GM19238 (cell line): ENCODE data around the gene TOP2B.

ENCODE experiments used
- DNase-seq: peaks from one replicate; pipeline ENCODE4 v3.0.0; 2011; ENCODE audit warnings: low spot score; ENCODE audit not compliant: insufficient read length

TOP2B gene

GRCh38 chr3:25585361-25586166 is 79.1 kb downstream of the TOP2B start:
- DNase-seq, result no peak

- DNase-seq, result no peak
Measured at GRCh38 chr3:25584011-25584789, 80.5 kb downstream of the TOP2B start.

GRCh38 chr3:25583343-25583742 is 81.4 kb downstream of the TOP2B start:
- DNase-seq, result no peak

DNA sequence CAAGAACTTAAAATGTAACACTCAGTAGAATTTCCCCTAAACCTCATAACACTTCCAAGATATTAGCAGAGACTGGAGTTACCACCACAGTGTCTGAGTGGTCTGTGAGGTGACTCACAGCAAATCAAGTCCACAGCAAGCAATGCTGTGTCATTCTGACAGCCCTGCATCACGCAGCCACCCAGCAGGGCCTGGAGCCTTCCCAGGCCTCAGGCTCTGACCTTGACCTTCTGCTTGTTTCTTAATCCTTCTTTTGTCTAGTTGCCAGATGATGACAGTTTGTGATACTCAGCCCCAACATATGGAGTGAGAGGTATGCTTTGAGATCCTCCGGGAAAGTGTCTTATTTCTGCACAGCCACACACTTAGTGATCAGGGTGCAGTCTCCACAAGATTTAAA is 82.5 kb downstream of the TOP2B start:
- no peak for DNase-seq

DNA sequence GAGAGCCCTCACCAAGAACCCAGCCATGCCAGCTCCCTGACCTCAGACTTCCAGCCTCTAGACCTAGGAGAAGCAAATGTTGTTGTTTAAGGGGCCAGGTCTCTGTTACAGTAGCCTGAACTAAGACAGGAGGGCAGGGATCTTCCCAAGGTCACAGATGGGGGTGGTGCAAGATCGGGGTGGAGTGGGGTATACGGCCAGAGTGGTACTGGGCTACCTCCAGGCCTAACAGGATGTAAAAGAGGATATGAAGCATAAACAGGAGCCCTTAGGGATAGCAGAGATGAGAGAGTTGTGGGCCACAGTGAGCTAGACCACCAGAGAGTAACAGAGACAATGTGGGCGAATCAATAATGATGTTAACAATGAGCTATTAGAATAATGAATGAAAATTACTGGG is 82.9 kb downstream of the TOP2B start:
- no peak for DNase-seq

GRCh38 chr3:25581335-25581734 is 83.4 kb downstream of the TOP2B start:
- no peak for DNase-seq

GRCh38 chr3:25580534-25580933 is 84.2 kb downstream of the TOP2B start:
- no peak for DNase-seq

DNA sequence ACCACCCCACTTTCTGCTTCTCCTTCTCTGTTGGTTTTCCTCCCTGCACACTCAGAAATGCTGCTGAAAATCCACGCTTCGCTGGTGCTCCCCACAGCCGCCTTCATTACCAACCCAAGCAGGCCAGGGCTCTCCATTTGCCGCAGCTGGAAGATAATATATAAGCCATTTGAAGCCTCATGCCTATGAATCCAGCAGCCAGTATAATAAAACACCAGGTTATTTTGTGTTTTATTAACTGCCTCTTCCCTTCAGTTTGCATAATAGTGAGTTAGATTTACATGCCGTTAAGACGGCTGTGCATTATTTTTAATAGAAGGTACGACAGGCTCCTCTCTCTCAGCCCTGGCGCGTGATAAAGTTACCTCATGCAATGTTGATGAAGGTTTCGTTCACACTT is 86.6 kb downstream of the TOP2B start:
- no peak for DNase-seq

GRCh38 chr3:25576831-25577454 is 87.8 kb downstream of the TOP2B start:
- DNase-seq, result no peak

- no peak for DNase-seq
Measured at GRCh38 chr3:25576146-25576545, 88.6 kb downstream of the TOP2B start.

GRCh38 chr3:25575001-25575400 is 89.7 kb downstream of the TOP2B start:
- DNase-seq, result no peak

DNA sequence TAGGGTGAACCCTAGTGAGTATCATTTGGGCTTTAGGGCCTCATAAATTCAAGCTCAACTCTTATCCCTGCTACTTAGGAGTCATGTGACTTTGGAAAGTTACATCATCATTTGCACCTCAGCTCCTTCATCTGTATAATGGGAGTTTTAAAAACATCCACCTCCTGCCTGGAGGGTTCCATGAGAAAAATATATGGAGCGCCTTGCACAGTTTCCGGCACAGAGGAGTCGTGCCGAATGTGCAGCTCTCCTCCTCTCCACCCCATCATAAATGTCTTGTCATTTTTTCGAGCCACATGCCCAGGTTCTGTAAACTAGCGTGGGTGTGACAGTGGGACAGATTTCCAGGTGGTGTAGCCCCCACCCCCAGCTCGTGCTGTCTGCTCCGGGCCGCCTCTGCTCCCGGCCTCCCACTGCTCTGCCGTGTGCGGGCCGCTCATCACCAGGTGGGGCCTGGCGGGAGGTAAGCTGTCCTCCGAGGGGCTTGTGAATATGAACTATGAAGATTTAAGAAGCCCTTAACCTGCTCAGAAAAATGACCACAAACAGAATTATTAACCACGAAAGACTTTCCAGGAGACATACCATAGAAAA is 90.4 kb downstream of the TOP2B start:
- DNase-seq, result no peak

- no peak for DNase-seq
Measured at GRCh38 chr3:25573386-25574171, 91.1 kb downstream of the TOP2B start.

- DNase-seq, result no peak
Measured at GRCh38 chr3:25572919-25573385, 91.8 kb downstream of the TOP2B start.

DNA sequence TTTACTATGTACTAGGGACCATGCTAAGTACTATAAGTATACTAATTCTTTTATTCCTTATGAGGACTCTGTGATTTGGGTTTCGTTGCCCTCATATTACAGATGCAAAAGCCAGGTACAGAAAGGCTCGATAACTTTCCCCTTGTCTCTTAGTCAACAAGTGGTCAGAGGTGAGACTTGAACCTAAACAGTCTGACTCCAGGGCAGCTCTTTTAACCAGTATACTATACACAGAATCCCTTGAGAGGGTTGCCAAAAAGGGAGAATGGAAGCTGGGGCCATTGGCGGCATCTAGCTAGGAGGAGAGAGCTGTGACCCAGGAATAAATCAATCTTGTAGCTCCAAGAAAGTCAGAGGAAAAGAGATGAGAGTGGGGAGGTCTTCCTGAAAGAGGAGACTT is 92.4 kb downstream of the TOP2B start:
- DNase-seq, result no peak

- no peak for DNase-seq
Measured at GRCh38 chr3:25571285-25571684, 93.4 kb downstream of the TOP2B start.

DNA sequence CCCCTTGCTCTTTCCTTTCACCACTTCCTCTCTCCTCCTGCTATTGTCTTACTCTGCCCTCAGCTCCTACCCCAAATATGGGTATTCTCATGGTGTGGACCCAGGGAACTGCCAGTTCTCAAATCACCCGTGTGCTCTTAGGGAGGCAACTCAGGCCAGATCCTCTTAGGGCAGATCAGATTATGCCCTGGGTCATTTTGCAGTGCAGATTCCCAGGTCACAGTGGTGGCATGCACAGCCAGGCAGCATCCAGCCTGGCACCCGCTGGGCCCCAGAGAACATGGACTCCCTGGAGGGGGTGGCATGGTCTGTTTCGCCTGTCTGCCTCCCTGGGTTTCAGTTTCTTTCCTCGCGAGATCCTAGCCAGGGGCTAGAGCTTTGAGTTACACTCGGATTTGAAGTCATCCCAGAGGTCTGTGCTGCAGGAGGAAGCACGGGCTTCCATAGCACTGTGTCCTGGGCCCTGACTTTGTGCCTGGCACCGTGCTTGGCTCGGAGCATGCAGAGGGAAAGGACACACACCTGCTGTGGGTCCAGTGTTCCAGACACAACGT is 96.1 kb downstream of the TOP2B start:
- no peak for DNase-seq

GRCh38 chr3:25567806-25568524 is 96.7 kb downstream of the TOP2B start:
- no peak for DNase-seq

- DNase-seq, result no peak
Measured at GRCh38 chr3:25567388-25567787, 97.3 kb downstream of the TOP2B start.

GRCh38 chr3:25566358-25566920 is 98.3 kb downstream of the TOP2B start:
- no peak for DNase-seq
